Adrenal gland (tissue), 5 donors: ENCODE measurements around the gene ULK3.
"Not testable (repeated sequence)": the region's sequence is repeated elsewhere in the genome, so short reads cannot be mapped to it uniquely, and the experiment has no call there.

Experiments
- POLR2A ChIP-seq, 2 donors: fragments of 450-650 bp; IDR thresholded peaks; one replicate each; pipeline ENCODE4 v1.6.1; 2017; ENCODE audit warnings: antibody characterized with exemption in 2 of 2, mild to moderate bottlenecking in 2 of 2, moderate library complexity in 1 of 2
- TF ChIP-seq, protein P1 (sequence below), 6 experiments: fragments of 450-650 bp in 4 of 6; fragments of 200-600 bp in 2 of 6; sonication (generic) in 1 of 6; IDR thresholded peaks; 1 replicate in 5 of 6; 2 replicates in 1 of 6; pipeline versions ENCODE4 v1.5.1 to v1.8.0; 2016 to 2021; ENCODE audit warnings: antibody characterized with exemption in 6 of 6, mild to moderate bottlenecking in 2 of 6, moderate library complexity in 1 of 6
- donor health status: DM: no; HTN: no; CAD: no.

DNA sequence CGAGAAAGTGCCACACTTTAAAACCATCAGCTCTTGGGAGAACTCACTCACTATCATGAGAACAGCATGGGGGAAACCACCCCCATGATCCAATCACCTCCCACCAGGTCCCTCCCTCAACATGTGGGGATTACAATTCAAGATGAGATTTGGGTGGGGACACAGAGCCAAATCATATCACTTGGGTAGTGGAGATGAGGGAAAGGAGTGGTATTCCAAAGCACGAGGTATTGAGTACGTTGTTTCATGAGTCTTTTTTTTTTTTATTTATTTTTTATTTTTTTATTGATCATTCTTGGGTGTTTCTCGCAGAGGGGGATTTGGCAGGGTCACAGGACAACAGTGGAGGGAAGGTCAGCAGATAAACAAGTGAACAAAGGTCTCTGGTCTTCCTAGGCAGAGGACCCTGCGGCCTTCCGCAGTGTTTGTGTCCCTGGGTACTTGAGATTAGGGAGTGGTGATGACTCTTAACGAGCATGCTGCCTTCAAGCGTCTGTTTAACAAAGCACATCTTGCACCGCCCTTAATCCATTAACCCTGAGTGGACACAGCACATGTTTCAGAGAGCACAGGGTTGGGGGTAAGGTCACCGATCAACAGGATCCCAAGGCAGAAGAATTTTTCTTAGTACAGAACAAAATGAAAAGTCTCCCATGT, 44.7 kb upstream of the ULK3 start:
- TF ChIP-seq POLR2A (IDR thresholded peaks at IDR 0.05): not testable (repeated sequence)
- TF ChIP-seq, protein P1, sequence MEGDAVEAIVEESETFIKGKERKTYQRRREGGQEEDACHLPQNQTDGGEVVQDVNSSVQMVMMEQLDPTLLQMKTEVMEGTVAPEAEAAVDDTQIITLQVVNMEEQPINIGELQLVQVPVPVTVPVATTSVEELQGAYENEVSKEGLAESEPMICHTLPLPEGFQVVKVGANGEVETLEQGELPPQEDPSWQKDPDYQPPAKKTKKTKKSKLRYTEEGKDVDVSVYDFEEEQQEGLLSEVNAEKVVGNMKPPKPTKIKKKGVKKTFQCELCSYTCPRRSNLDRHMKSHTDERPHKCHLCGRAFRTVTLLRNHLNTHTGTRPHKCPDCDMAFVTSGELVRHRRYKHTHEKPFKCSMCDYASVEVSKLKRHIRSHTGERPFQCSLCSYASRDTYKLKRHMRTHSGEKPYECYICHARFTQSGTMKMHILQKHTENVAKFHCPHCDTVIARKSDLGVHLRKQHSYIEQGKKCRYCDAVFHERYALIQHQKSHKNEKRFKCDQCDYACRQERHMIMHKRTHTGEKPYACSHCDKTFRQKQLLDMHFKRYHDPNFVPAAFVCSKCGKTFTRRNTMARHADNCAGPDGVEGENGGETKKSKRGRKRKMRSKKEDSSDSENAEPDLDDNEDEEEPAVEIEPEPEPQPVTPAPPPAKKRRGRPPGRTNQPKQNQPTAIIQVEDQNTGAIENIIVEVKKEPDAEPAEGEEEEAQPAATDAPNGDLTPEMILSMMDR (IDR thresholded peaks at IDR 0.05): not testable (repeated sequence)
